ENCODE data around the gene CFAP299.

- TF ChIP-seq TAF1 (IDR thresholded peaks at IDR 0.05; ENCODE audit: low read depth) (no peak), CEBPB (IDR thresholded peaks at IDR 0.05) (no peak), EP300 (IDR thresholded peaks at IDR 0.05; ENCODE audit: borderline replicate concordance) (no peak), NFIC (IDR thresholded peaks at IDR 0.05) (no peak), YY1 (IDR thresholded peaks at IDR 0.05; ENCODE audit: low read depth) (no peak), TEAD4 (IDR thresholded peaks at IDR 0.05) (no peak), FOXM1 (IDR thresholded peaks at IDR 0.05; ENCODE audit: borderline replicate concordance, low read depth) (no peak)
- TF ChIP-seq, protein P1, sequence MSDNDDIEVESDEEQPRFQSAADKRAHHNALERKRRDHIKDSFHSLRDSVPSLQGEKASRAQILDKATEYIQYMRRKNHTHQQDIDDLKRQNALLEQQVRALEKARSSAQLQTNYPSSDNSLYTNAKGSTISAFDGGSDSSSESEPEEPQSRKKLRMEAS (IDR thresholded peaks at IDR 0.05): no peak
- TF ChIP-seq, protein P2, sequence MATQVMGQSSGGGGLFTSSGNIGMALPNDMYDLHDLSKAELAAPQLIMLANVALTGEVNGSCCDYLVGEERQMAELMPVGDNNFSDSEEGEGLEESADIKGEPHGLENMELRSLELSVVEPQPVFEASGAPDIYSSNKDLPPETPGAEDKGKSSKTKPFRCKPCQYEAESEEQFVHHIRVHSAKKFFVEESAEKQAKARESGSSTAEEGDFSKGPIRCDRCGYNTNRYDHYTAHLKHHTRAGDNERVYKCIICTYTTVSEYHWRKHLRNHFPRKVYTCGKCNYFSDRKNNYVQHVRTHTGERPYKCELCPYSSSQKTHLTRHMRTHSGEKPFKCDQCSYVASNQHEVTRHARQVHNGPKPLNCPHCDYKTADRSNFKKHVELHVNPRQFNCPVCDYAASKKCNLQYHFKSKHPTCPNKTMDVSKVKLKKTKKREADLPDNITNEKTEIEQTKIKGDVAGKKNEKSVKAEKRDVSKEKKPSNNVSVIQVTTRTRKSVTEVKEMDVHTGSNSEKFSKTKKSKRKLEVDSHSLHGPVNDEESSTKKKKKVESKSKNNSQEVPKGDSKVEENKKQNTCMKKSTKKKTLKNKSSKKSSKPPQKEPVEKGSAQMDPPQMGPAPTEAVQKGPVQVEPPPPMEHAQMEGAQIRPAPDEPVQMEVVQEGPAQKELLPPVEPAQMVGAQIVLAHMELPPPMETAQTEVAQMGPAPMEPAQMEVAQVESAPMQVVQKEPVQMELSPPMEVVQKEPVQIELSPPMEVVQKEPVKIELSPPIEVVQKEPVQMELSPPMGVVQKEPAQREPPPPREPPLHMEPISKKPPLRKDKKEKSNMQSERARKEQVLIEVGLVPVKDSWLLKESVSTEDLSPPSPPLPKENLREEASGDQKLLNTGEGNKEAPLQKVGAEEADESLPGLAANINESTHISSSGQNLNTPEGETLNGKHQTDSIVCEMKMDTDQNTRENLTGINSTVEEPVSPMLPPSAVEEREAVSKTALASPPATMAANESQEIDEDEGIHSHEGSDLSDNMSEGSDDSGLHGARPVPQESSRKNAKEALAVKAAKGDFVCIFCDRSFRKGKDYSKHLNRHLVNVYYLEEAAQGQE (IDR thresholded peaks at IDR 0.05; ENCODE audit: low read depth): no peak
These were observed 467.8 kb downstream of the CFAP299 start for GRCh38 chr4:80803337-80803736.

Measured in Ishikawa (cell line).